Measurements from ENCODE around the gene ADSS2.

ADSS2 gene

DNA sequence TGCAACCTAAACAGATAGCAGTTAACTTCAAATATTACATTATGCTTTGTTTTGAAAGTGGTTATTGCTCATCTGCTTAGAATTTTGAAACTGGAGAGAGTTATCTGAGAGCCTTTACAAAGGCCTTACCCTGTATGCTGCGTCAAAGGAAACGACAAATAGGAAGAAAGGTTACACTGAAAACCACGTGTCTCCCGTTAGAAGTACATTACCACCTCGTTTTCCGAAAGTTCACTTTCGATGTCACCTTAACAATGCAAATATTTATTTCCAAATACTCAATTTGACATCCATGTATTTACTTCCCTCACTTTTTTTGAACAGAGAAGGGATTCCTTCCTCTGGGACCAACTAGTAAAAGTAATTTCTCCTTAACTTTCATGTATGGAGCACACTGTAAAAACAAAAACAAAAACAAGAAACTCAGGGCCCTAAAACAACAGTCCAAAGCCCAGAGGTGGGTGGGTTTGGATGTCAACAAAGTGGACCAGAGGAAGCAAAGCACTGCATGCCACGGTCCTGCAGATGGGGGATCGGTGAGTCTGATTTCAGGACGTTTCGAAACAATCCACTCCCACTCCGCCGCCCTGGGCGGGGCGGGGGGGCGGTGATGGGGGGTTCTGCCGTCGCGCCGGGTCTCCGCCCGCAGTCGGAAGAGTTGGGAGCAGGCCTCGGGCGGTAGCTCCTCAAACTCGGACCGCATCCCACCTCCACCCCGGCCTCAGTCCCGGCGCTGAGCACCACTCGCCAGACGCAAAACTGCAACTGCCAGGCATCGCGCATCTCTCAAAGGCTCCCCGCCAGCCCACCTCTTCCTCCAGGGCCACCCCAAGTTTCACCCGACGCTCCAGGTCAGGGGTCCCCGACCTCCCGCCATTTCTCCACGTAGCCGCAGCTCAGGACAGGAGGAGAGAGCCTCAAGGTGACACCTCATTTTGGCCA is 841 bp downstream of the ADSS2 start:
- peak overlapping the region; percentile 98 for H3K23ac ChIP-seq (ENCODE audit: low read depth, low read length, poor library complexity)
- DNase-seq (ENCODE audit: low spot score), result peak; percentile 32
- H2AFZ ChIP-seq (ENCODE audit: low read length), result peak overlapping the region; percentile 95
- H3K18ac ChIP-seq (ENCODE audit: low read length), result peak overlapping the region; percentile 99
- peak overlapping the region; percentile 85 for H2BK12ac ChIP-seq (ENCODE audit: low read length)
- H3K4me3 ChIP-seq (ENCODE audit: low read length in 2 of 2), result peak overlapping the region; percentile 96 to 98
- H2AK5ac ChIP-seq (ENCODE audit: low read depth, low read length), result peak overlapping the region; percentile 91
- H3K9ac ChIP-seq (ENCODE audit: low read depth, low read length, poor library complexity), result peak overlapping the region; percentile 99
- peak overlapping the region; percentile 90 for H3K14ac ChIP-seq (ENCODE audit: low read length)
- H3K9me3 ChIP-seq (replicated peaks in 1 of 2; ENCODE audit: control insufficient read depth in 2 of 2, insufficient read depth in 1 of 2, low read depth in 1 of 2, low read length in 2 of 2), result peaks cover 0 to 9% of the 10 kb centered on the region in 2 donors
- H4K91ac ChIP-seq (ENCODE audit: low read depth, low read length, poor library complexity), result no peak overlapping the region
- H2BK5ac ChIP-seq (ENCODE audit: low read length), result peak overlapping the region; percentile 93
- peak overlapping the region; percentile 85 for H2BK120ac ChIP-seq (ENCODE audit: low read depth, low read length)
- H3K4ac ChIP-seq (ENCODE audit: low read length), result peak overlapping the region; percentile 80
- peaks cover 12 to 13% of the 10 kb centered on the region in 2 donors for H3K4me1 ChIP-seq (ENCODE audit: control insufficient read depth in 2 of 2, insufficient read depth in 1 of 2, low read depth in 1 of 2, low read length in 2 of 2)
- H2BK15ac ChIP-seq (ENCODE audit: low read length), result peak overlapping the region; percentile 95
- peaks cover 3% of the 10 kb centered on the region for H3K79me1 ChIP-seq (ENCODE audit: low read depth, low read length)
- H3K4me2 ChIP-seq (ENCODE audit: insufficient read depth, low read length, poor library complexity, severe bottlenecking), result peak overlapping the region; percentile 85
- peaks cover 0 to 6% of the 10 kb centered on the region in 2 donors for H3K36me3 ChIP-seq (replicated peaks in 1 of 2; ENCODE audit: control insufficient read depth in 2 of 2, insufficient read depth in 2 of 2, low read length in 2 of 2)
- H4K8ac ChIP-seq (ENCODE audit: low read depth, low read length), result no peak overlapping the region
- H3K27ac ChIP-seq (replicated peaks; ENCODE audit: low read length), result peak overlapping the region; percentile 97
- H3K27me3 ChIP-seq (ENCODE audit: control insufficient read depth in 3 of 3, insufficient read depth in 3 of 3, low read depth in 1 of 3, low read length in 3 of 3), result no peaks in the 10 kb centered on the region
- no CpG with 5 or more reads among the region's 41 CpGs for WGBS, 2 donors (ENCODE audit: extremely low coverage in 2 of 2, insufficient read length in 2 of 2, insufficient replicate concordance in 1 of 2)

DNA sequence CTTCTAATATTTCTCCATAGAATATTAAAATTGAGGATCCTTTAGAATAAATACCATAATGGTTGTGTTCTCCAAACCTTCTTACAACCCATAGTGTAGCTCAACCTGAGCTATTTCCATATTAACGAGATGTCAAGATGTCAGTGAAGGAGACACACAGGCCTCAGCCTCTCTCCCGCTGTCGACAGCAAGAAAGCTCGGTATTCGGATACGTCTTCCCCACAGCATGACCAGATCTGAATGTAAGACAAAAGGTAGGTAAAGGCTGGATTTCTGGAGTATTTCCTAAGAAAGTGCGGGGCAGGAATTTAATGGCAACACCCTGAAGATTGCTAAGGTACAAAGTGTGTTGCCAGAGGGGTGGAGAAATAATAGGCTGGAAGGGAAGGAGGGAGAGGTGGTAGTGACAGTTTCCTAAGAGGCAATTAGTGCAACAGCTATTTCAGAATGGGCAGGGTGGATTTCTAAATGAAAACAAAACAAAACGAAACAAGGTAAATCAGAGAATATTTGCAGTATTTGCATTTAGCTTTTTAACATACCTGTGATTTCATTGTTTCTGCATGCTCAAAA is 1.7 kb downstream of the ADSS2 start:
- Histone ChIP-seq H3K9ac (ENCODE audit: low read depth, low read length, poor library complexity) (no peak overlapping the region), H3K14ac (ENCODE audit: low read length) (no peak overlapping the region), H2AFZ (ENCODE audit: low read length) (peak overlapping the region; percentile 95), H3K4me2 (ENCODE audit: insufficient read depth, low read length, poor library complexity, severe bottlenecking) (peak overlapping the region; percentile 85), H3K27me3 (ENCODE audit: control insufficient read depth in 3 of 3, insufficient read depth in 3 of 3, low read depth in 1 of 3, low read length in 3 of 3) (no peaks in the 10 kb centered on the region), H2BK120ac (ENCODE audit: low read depth, low read length) (no peak overlapping the region), H3K4ac (ENCODE audit: low read length) (no peak overlapping the region), H2AK5ac (ENCODE audit: low read depth, low read length) (no peak overlapping the region), H3K79me1 (ENCODE audit: low read depth, low read length) (peaks cover 3% of the 10 kb centered on the region), H2BK15ac (ENCODE audit: low read length) (no peak overlapping the region), H4K91ac (ENCODE audit: low read depth, low read length, poor library complexity) (no peak overlapping the region), H3K36me3 (replicated peaks in 1 of 2; ENCODE audit: control insufficient read depth in 2 of 2, insufficient read depth in 2 of 2, low read length in 2 of 2) (peaks cover 0 to 6% of the 10 kb centered on the region in 2 donors), H3K23ac (ENCODE audit: low read depth, low read length, poor library complexity) (no peak overlapping the region), H3K27ac (replicated peaks; ENCODE audit: low read length) (no peak overlapping the region), H3K4me3 (ENCODE audit: low read length in 2 of 2) (peak overlapping the region; percentile 43 to 96), H4K8ac (ENCODE audit: low read depth, low read length) (no peak overlapping the region), H2BK12ac (ENCODE audit: low read length) (no peak overlapping the region), H3K18ac (ENCODE audit: low read length) (no peak overlapping the region), H3K9me3 (replicated peaks in 1 of 2; ENCODE audit: control insufficient read depth in 2 of 2, insufficient read depth in 1 of 2, low read depth in 1 of 2, low read length in 2 of 2) (peaks cover 0 to 9% of the 10 kb centered on the region in 2 donors), H2BK5ac (ENCODE audit: low read length) (no peak overlapping the region), H3K4me1 (ENCODE audit: control insufficient read depth in 2 of 2, insufficient read depth in 1 of 2, low read depth in 1 of 2, low read length in 2 of 2) (peaks cover 12 to 21% of the 10 kb centered on the region in 2 donors)
- no peak for DNase-seq (ENCODE audit: low spot score)
- no CpG with 5 or more reads among the region's 8 CpGs for WGBS, 2 donors (ENCODE audit: extremely low coverage in 2 of 2, insufficient read length in 2 of 2, insufficient replicate concordance in 1 of 2)

DNA sequence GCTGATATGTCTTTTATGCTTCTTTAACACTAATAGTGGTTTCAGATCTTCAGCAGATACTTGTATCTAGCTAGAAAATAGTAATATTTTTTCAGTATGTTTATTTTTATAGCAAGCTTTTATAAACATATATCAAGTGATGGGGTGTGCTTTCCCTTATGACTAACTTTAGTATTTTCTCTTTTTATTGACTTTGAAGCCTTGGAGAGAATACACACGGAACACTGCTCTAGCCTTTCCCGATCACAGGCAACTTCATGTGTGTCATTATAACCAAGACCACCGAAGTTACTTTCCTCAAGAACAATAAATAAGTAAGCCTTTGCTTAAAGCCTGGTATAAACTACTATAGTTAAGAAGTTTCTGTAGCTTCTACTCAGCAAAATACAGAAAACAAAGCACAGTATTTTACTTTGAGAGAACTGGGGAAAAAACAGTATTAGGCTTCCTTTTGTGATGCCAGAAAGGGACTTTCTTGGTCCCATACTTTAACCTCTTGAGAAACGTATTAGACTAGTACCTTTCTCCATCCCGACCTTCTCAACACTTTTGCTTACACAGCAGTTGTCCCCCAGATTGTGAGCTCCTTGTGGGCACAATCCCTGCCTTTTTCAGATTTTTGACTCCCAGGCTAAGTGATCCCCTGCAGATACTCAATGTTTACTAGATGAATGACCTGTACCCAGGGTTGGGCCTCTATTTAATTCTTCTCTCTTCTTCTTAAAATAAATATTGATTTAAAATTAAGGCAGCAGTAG is 3.3 kb downstream of the ADSS2 start:
- Histone ChIP-seq H3K9ac (ENCODE audit: low read depth, low read length, poor library complexity) (no peak overlapping the region), H3K79me1 (ENCODE audit: low read depth, low read length) (peaks cover 3% of the 10 kb centered on the region), H2AK5ac (ENCODE audit: low read depth, low read length) (no peak overlapping the region), H3K18ac (ENCODE audit: low read length) (no peak overlapping the region), H2BK12ac (ENCODE audit: low read length) (no peak overlapping the region), H3K23ac (ENCODE audit: low read depth, low read length, poor library complexity) (no peak overlapping the region), H3K9me3 (replicated peaks in 1 of 2; ENCODE audit: control insufficient read depth in 2 of 2, insufficient read depth in 1 of 2, low read depth in 1 of 2, low read length in 2 of 2) (peaks cover 0 to 9% of the 10 kb centered on the region in 2 donors), H3K4me1 (ENCODE audit: control insufficient read depth in 2 of 2, insufficient read depth in 1 of 2, low read depth in 1 of 2, low read length in 2 of 2) (peaks cover 9 to 22% of the 10 kb centered on the region in 2 donors), H4K91ac (ENCODE audit: low read depth, low read length, poor library complexity) (no peak overlapping the region), H2BK5ac (ENCODE audit: low read length) (no peak overlapping the region), H2BK15ac (ENCODE audit: low read length) (no peak overlapping the region), H2BK120ac (ENCODE audit: low read depth, low read length) (no peak overlapping the region), H2AFZ (ENCODE audit: low read length) (no peak overlapping the region), H3K4me2 (ENCODE audit: insufficient read depth, low read length, poor library complexity, severe bottlenecking) (no peak overlapping the region), H3K14ac (ENCODE audit: low read length) (no peak overlapping the region), H3K27me3 (ENCODE audit: control insufficient read depth in 3 of 3, insufficient read depth in 3 of 3, low read depth in 1 of 3, low read length in 3 of 3) (no peaks in the 10 kb centered on the region), H3K4ac (ENCODE audit: low read length) (no peak overlapping the region), H3K36me3 (replicated peaks in 1 of 2; ENCODE audit: control insufficient read depth in 2 of 2, insufficient read depth in 2 of 2, low read length in 2 of 2) (peaks cover 0 to 10% of the 10 kb centered on the region in 2 donors), H3K4me3 (ENCODE audit: low read length in 2 of 2) (no peak overlapping the region), H3K27ac (replicated peaks; ENCODE audit: low read length) (no peak overlapping the region), H4K8ac (ENCODE audit: low read depth, low read length) (no peak overlapping the region)
- no peak for DNase-seq (ENCODE audit: low spot score)
- no CpG with 5 or more reads among the region's 5 CpGs for WGBS, 2 donors (ENCODE audit: extremely low coverage in 2 of 2, insufficient read length in 2 of 2, insufficient replicate concordance in 1 of 2)

All from neuronal stem cell (in vitro differentiated cells).